K562 (cell line): ENCODE data around the gene ANO8. TPM values are rescaled to one million over a fixed set of nuclear protein-coding genes. Genes with fewer than 3 reads are reported as not detected.

Source experiments
- CREM ChIP-seq: IDR thresholded peaks from 2 replicates; pipeline ENCODE4 v1.6.1; 2014; ENCODE audit warnings: antibody characterized with exemption, low read depth
- DMBX1 ChIP-seq: fragments of 250-450 bp; sonication (Bioruptor Pico); IDR thresholded peaks from 2 replicates; pipeline ENCODE4 v1.8.0; 2022; ENCODE audit warnings: inconsistent platforms, mild to moderate bottlenecking, moderate library complexity, borderline replicate concordance
- ESRRA ChIP-seq: fragments of 450-650 bp; IDR thresholded peaks from 2 replicates; pipeline ENCODE4 v1.6.1; 2014; ENCODE audit warnings: low read depth, mild to moderate bottlenecking, moderate library complexity, borderline replicate concordance
- GABPB2 ChIP-seq: fragments of 250-450 bp; sonication (Bioruptor Pico); conservative IDR thresholded peaks from 2 replicates; pipeline ENCODE4 v1.5.1; 2021; ENCODE audit warnings: mild to moderate bottlenecking
- GTF2E2 ChIP-seq: fragments of 200-800 bp; sonication (Bioruptor generic); IDR thresholded peaks from 2 replicates; pipeline ENCODE4 v1.6.1; 2016; ENCODE audit warnings: missing genetic modification characterization, missing compliant biosample characterization
- MED1 ChIP-seq: sonication (generic); formaldehyde crosslinking; IDR thresholded peaks from 2 replicates; pipeline ENCODE4 v1.8.1; 2023; ENCODE audit warnings: missing genetic modification reagents, borderline replicate concordance
- POLR2AphosphoS2 ChIP-seq: IDR thresholded peaks from 2 replicates; pipeline ENCODE4 v1.6.1; 2012; ENCODE audit warnings: low read length, improper control_type of control experiment
- POLR2AphosphoS5 ChIP-seq: IDR thresholded peaks from 2 replicates; pipeline ENCODE4 v1.6.1; 2011; ENCODE audit warnings: mild to moderate bottlenecking, low read depth, low read length, moderate library complexity; ENCODE audit not compliant: control insufficient read depth, insufficient read depth
- RBM15 ChIP-seq: fragments of 200-400 bp; formaldehyde crosslinking; IDR thresholded peaks from 2 replicates; pipeline ENCODE4 v1.6.1; 2018; ENCODE audit warnings: mild to moderate bottlenecking, low read length, moderate library complexity; ENCODE audit not compliant: insufficient read depth
- TCF7 ChIP-seq: sonication (generic); IDR thresholded peaks from 2 replicates; pipeline ENCODE4 v1.6.1; 2016; ENCODE audit warnings: antibody characterized with exemption, borderline replicate concordance
- TCF7L2 ChIP-seq: fragments of 150-350 bp; IDR thresholded peaks from 2 replicates; pipeline ENCODE4 v1.6.1; 2016; ENCODE audit warnings: low read depth, mild to moderate bottlenecking, low read length, moderate library complexity
- ZBED1 ChIP-seq: IDR thresholded peaks from 2 replicates; pipeline ENCODE4 v1.6.1; 2014
- ZKSCAN8 ChIP-seq: fragments of 200-800 bp; sonication (Bioruptor generic); IDR thresholded peaks from 2 replicates; pipeline ENCODE4 v1.6.1; 2016; ENCODE audit warnings: missing genetic modification characterization, missing compliant biosample characterization
- ZNF24 ChIP-seq: fragments of 450-650 bp; IDR thresholded peaks from 2 replicates; pipeline ENCODE4 v1.6.1; 2016
- polyA plus RNA-seq, 8 experiments: library from polyadenylated mRNA; depleted of rRNA in 4 of 8; stranded (reverse) in 5 of 8; unstranded in 3 of 8; fragments of >200 nt; fragmentation: Nextera tagmentation in 2 of 8; fragmentation: Illumina TruSeq in 1 of 8; extraction: Ambion mirVana in 2 of 8; extraction: Trizol in 1 of 8; gene quantifications; 2 replicates each; pipeline versions ENCODE4 v1.2.1 to v1.2.3, GENCODE V29; 2011 to 2014; ENCODE audit warnings: inconsistent platforms in 1 of 8, missing spikeins in 1 of 8
- total RNA-seq, 7 experiments: library from RNA; depleted of rRNA in 6 of 7; stranded (reverse); fragments of >200 nt in 6 of 7; fragmentation: Illumina TruSeq in 2 of 7; extraction: Trizol in 2 of 7; gene quantifications; 2 replicates each; pipeline versions ENCODE4 v1.2.1 to v1.2.3, GENCODE V29; 2011 to 2021; ENCODE audit warnings: low replicate concordance in 1 of 7
- TF ChIP-seq, protein P1 (sequence below): sonication (generic); formaldehyde crosslinking; IDR thresholded peaks from 2 replicates; pipeline ENCODE4 v1.8.1; 2023; ENCODE audit warnings: mild to moderate bottlenecking, missing genetic modification reagents
- TF ChIP-seq, protein P2 (sequence below): fragments of 250-450 bp; sonication (Bioruptor Pico); IDR thresholded peaks from 2 replicates; pipeline ENCODE4 v1.5.0; 2021
- TF ChIP-seq, protein P3 (sequence below): fragments of 450-650 bp; IDR thresholded peaks from 2 replicates; pipeline ENCODE4 v1.6.1; 2018; ENCODE audit warnings: mild to moderate bottlenecking, low read depth; ENCODE audit not compliant: partially characterized antibody
- TF ChIP-seq, protein P4 (sequence below): fragments of 250-450 bp; sonication (Bioruptor Pico); IDR thresholded peaks from 2 replicates; pipeline ENCODE4 v1.5.0; 2020; ENCODE audit warnings: mild to moderate bottlenecking
- TF ChIP-seq, protein P5 (sequence below): fragments of 250-450 bp; sonication (Bioruptor Pico); IDR thresholded peaks from 2 replicates; pipeline ENCODE4 v1.8.0; 2021; ENCODE audit warnings: moderate library complexity, mild to moderate bottlenecking, inconsistent platforms

ANO8 gene
- total and polyA plus RNA-seq, 9 of the 15 experiments (the other 6 are each of a cell fraction or from before 2014, with no cell fraction given): 0.07 to 7.6 (median 2.3) TPM; not detected in 1

DNA sequence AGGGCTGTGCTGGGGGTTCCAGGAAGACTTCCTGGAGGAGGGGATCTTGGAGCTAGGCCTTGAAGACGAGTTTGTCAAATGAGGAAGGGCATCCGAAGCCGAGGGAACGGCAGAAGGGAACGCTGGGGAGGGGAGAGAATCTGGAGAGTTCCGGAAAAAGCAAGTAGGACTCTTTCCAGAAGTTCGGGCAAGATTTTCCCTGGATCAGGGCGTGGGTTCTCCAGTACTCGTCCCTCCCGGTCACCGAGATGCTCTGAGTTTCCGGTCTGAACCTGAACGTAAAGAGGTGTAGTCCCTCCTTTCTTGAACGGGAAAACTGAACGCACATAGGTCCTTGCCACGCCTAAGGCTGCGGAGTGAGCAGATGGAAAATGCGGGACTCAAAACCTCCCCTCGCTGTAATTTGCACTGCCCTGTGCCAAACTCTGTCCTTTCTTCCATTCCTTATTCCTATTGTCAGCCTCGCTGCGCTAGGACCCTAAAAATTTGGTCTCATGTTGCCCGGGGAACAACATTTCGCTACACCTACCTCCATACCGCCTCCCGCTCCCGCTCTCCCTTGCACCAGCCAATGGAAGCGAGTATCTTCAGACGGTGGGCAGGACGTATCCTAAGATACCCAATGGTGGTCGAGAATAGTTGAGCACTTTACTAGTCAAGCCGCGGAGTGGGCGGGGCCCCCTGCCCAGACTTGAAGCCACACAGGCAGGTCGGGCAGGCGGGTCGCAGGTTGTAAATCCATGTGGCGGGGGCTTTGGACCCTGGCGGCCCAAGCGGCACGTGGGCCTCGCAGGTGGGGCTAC, 2.4 kb upstream of the ANO8 start, which contains the start of gene GTPBP3 (continued):
- TF ChIP-seq RBM15 (no peak), ESRRA (peak; percentile 37), GTF2E2 (tag) (peak; percentile 74; the same call in 1 of the 2 replicates), POLR2AphosphoS2 (peak; percentile 54; the same call in 1 of the 2 replicates), CREM (peak; percentile 93), GABPB2 (CRISPR knock-in tag) (no peak), ZNF24 (peak; percentile 61), ZKSCAN8 (no peak), DMBX1 (peak; percentile 34; the same call in 1 of the 2 replicates), TCF7L2 (0 out of 2 replicates have a peak, but pooled peaks have one; percentile 30), POLR2AphosphoS5 (peak; percentile 72), MED1 (CRISPR knock-in tag) (no peak), TCF7 (peak; percentile 71; the same call in 1 of the 2 replicates), ZBED1 (no peak; the same call in 1 of the 2 replicates)
- TF ChIP-seq, protein P1, sequence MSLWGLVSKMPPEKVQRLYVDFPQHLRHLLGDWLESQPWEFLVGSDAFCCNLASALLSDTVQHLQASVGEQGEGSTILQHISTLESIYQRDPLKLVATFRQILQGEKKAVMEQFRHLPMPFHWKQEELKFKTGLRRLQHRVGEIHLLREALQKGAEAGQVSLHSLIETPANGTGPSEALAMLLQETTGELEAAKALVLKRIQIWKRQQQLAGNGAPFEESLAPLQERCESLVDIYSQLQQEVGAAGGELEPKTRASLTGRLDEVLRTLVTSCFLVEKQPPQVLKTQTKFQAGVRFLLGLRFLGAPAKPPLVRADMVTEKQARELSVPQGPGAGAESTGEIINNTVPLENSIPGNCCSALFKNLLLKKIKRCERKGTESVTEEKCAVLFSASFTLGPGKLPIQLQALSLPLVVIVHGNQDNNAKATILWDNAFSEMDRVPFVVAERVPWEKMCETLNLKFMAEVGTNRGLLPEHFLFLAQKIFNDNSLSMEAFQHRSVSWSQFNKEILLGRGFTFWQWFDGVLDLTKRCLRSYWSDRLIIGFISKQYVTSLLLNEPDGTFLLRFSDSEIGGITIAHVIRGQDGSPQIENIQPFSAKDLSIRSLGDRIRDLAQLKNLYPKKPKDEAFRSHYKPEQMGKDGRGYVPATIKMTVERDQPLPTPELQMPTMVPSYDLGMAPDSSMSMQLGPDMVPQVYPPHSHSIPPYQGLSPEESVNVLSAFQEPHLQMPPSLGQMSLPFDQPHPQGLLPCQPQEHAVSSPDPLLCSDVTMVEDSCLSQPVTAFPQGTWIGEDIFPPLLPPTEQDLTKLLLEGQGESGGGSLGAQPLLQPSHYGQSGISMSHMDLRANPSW: no peak; the same call in 1 of the 2 replicates
- TF ChIP-seq, protein P2, sequence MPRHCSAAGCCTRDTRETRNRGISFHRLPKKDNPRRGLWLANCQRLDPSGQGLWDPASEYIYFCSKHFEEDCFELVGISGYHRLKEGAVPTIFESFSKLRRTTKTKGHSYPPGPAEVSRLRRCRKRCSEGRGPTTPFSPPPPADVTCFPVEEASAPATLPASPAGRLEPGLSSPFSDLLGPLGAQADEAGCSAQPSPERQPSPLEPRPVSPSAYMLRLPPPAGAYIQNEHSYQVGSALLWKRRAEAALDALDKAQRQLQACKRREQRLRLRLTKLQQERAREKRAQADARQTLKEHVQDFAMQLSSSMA (CRISPR knock-in tag): peak; percentile 74; the same call in 1 of the 2 replicates
- TF ChIP-seq, protein P3, sequence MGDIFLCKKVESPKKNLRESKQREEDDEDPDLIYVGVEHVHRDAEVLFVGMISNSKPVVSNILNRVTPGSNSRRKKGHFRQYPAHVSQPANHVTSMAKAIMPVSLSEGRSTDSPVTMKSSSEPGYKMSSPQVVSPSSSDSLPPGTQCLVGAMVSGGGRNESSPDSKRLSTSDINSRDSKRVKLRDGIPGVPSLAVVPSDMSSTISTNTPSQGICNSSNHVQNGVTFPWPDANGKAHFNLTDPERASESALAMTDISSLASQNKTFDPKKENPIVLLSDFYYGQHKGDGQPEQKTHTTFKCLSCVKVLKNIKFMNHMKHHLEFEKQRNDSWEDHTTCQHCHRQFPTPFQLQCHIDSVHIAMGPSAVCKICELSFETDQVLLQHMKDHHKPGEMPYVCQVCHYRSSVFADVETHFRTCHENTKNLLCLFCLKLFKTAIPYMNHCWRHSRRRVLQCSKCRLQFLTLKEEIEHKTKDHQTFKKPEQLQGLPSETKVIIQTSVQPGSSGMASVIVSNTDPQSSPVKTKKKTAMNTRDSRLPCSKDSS: no peak
- TF ChIP-seq, protein P4, sequence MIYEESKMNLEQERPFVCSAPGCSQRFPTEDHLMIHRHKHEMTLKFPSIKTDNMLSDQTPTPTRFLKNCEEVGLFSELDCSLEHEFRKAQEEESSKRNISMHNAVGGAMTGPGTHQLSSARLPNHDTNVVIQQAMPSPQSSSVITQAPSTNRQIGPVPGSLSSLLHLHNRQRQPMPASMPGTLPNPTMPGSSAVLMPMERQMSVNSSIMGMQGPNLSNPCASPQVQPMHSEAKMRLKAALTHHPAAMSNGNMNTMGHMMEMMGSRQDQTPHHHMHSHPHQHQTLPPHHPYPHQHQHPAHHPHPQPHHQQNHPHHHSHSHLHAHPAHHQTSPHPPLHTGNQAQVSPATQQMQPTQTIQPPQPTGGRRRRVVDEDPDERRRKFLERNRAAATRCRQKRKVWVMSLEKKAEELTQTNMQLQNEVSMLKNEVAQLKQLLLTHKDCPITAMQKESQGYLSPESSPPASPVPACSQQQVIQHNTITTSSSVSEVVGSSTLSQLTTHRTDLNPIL (CRISPR knock-in tag): no peak
- TF ChIP-seq, protein P5, sequence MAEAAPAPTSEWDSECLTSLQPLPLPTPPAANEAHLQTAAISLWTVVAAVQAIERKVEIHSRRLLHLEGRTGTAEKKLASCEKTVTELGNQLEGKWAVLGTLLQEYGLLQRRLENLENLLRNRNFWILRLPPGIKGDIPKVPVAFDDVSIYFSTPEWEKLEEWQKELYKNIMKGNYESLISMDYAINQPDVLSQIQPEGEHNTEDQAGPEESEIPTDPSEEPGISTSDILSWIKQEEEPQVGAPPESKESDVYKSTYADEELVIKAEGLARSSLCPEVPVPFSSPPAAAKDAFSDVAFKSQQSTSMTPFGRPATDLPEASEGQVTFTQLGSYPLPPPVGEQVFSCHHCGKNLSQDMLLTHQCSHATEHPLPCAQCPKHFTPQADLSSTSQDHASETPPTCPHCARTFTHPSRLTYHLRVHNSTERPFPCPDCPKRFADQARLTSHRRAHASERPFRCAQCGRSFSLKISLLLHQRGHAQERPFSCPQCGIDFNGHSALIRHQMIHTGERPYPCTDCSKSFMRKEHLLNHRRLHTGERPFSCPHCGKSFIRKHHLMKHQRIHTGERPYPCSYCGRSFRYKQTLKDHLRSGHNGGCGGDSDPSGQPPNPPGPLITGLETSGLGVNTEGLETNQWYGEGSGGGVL: no peak
